GM18517 (cell line): ENCODE data around the gene CYB561A3.

Experiments
- ATAC-seq: cut with Tn5 transposase; IDR thresholded peaks from one replicate; pipeline ENCODE4 v1.9.1; 2021; ENCODE audit warnings: mild to moderate bottlenecking, moderate library complexity; ENCODE audit not compliant: unreplicated experiment

The CYB561A3 gene

DNA sequence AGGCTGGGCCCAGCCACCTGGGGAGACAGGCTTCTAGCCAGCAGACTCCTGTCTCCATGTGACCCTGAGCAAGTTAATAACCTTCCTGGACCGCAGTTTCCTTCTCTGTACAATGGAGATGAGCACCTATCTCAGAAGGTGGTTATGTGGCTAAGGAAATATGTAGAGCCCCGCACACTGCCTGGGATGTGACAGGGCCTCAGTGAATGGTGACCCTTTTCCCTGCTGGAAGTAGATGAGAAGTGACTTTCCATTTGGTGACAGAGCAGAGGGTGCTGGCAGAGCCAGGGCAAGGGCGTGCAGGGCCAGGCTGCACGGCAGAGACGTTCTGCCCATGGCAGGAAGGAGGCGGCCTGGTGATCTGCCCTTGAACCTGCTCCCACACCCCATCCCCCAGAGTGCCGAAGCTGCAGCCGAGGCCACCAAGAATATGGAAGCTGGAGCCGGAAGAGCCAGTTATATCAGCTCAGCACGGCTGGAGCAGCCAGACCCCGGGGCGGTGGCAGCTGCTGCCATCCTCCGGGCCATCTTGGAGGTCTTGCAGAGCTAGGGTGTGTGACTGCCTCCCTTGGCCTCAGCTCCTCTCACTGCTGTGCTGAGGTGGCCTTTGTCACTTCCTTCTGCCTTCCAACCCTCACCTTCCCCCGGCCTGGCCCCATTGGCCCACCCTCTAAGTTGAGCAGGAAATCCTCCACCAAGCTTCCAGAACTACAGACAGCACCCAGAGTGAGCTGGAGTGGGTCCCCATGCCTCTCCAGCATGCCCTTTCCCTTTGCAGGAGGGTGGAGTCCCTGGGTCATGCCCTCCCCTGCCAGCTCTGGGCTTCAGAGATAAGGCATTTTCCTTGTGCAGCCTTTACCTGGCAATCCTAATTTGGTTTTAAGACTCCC, 15.5 kb downstream of the CYB561A3 start:
- ATAC-seq, result no peak

- ATAC-seq, result no peak
Measured at GRCh38 chr11:61345170-61345610, 16.5 kb downstream of the CYB561A3 start.

- no peak for ATAC-seq
Measured at GRCh38 chr11:61343792-61344745, 17.6 kb downstream of the CYB561A3 start.

GRCh38 chr11:61342207-61342803, 19.4 kb downstream of the CYB561A3 start:
- no peak for ATAC-seq

DNA sequence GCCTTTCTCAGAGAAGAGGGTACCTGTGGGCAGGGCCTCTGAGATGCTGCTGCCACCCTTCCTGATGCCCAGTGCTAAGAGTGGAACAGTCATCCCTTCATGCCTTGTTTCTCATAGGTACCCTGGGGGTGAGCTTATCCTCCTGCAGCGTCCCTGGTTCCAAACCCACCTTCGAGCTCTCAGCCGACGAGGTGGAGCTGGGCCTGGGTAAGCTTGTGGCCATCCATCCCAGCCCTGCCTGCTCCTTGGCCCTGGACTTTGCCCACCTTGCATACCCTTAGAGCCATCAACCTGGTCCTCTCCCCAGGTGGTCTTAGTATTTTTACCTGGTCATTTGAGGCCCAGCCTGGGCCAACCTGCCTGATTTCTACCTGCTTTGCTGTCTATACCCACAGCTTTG, 20.0 kb downstream of the CYB561A3 start:
- no peak for ATAC-seq

GRCh38 chr11:61340979-61341378, 20.7 kb downstream of the CYB561A3 start:
- no peak for ATAC-seq

DNA sequence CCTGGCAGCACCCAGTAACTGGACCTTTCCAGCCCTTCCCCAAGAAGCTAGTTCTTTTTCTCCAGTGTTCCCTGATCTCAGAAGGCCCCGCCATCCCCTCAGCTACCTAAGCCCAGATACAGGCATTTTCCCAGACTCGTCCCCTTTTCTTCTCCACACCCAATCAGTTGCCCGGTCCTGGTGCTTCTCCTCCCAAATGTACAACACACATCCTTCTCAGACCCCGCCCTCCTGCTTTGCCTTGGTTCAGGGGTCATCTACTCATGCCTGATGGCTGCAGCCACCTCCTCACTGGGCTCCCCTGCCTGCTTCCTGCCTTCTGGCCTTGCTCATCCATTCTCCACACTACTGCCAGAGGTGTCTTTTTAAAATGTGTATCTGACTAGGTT, 22.2 kb downstream of the CYB561A3 start:
- no peak for ATAC-seq

GRCh38 chr11:61338783-61339489, 22.7 kb downstream of the CYB561A3 start:
- no peak for ATAC-seq

DNA sequence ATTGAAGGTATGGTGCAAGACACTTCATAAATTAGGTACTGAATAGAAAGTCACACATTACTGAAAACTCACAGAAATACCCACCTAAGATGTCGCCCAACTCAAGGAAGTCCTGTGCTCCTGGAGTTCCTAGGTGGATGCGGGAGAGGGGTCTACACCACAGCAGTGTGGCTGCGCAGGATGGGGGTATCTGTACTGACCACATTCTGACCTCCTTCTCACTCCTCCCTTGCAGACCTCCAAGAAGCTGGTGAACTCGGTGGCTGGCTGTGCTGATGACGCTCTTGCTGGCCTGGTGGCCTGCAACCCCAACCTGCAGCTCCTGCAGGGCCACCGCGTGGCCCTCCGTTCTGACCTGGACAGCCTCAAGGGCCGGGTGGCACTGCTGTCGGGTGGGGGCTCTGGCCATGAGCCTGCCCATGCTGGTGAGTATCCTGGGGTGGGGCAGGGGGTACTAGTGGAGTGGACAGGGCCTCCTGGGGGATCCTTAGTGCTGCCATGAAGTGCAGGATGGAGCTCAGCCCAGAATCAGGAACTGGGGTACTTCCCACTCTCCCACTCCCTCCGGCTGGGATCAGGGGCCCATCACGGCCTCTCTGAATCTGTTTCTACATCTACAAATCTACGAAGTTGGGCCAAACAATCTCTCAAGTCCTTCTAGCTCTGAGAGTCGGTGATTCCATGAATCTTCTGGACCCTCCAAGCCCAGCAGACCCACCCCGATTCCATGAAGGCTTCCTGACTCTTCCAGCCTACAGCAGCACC, 23.8 kb downstream of the CYB561A3 start:
- ATAC-seq, result no peak

GRCh38 chr11:61336171-61336935, 25.3 kb downstream of the CYB561A3 start:
- ATAC-seq, result no peak

DNA sequence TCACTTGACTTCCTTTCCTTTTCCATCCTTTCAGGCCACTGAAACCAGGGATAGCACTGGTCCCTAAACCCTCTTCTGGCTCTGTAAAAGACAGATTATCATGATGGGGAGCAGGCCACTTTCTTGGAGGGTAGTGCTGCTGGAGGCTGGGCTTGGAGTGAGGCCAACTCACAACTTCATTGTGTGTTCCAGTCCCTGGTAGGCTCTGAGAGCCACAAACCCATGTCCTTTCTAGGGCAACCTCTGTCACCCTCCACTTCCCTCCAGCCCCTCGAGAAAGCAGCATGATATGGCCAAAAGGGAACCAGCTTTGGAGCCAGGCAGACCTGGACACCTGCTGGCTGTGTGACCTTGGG, 26.3 kb downstream of the CYB561A3 start:
- no peak for ATAC-seq

DNA sequence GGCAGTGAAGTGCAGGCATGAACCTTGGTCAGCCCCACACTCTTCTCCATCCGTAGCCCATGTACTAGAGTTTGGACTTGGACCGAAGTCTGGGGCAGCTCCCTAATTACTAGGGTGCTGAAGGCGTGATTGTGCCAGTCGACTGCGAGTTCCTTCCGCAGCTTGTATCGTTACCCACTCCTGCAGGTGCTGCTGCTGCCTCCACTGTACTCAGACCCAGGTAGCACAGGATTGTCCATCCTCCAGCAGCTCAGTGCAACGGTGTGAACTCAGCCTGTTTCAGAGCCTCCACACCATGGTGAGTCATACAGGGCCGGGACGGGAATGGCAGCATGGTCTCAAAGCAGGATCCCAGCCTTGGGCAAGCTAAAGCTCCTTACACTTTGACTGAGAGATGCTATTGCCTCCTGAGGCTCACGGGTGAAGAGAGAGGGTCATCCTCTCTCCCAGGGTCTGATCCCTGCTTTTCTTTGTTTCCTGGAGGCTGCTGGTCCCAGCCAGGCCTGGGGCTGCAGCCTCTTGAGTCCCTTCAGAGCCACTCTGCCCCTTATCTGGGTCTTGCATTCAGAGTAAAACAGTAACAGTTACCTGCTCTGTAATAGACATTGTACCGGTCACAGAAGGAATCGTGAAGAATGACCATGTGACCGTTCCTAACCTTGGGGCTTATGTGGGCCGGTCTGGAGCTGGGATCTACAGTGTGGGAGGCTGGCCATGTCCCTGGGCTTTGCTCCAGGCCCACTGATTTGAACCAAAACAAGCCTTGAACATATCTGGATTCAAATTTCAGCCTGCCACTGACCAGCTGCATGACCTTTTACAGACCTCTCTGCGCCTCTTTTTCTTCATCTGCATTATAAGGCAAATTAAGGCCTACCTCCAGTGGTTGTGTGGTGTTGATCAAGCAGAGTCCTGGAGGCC, 27.0 kb downstream of the CYB561A3 start:
- ATAC-seq, result no peak

DNA sequence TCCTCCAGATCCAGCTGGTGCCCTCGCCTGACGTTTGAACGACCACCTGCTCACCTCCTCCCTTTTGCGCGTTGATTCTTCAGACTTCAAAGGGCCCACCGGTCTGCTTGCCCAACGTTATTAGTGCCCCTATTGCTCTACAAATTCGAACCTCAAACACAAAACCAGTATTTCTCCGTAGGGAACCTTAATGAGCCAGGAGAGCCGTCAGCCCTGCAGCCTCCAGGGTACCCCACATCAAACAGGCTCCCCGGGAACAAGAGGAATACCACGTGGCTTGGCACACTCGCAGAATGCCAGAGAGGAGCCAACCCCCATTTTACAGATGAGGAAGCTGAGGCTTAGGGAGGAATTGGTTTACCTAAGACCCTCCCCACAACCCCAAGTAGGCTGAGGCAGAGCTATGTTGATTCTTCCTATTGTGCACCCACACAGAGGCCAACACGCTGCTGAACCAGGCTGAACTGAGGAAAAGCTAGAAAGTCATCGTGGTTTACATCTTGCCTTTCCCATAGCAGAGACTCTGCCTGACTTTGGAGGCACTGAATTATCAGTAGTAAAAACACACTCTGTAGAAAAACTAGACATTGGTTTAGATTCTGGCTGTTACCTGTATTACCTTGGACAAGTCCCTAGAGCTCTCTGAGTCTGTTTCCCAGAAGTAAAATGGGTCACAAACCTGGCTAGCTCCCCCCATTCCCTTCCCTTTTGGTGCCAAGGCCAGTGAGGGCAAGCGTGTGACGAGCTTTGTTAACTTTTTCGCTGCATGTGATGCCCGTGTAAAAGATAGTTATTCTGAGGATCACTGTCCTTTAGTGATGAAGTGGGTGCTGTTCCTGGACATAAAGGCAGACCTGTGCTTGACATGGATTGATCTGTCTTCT, 27.9 kb downstream of the CYB561A3 start:
- ATAC-seq, result peak; percentile 7

- peak; percentile 76 for ATAC-seq
Measured at GRCh38 chr11:61332797-61333549, 28.7 kb downstream of the CYB561A3 start, which contains the start of the genes DDB1 and TKFC. TSS of gene DDB1 (minus strand) at chr11:61333105. CDS start at chr11:61332968, 137 bp downstream. TSS of gene TKFC (plus strand) at chr11:61333228. CDS start at chr11:61334729, 1,501 bp downstream.

DNA sequence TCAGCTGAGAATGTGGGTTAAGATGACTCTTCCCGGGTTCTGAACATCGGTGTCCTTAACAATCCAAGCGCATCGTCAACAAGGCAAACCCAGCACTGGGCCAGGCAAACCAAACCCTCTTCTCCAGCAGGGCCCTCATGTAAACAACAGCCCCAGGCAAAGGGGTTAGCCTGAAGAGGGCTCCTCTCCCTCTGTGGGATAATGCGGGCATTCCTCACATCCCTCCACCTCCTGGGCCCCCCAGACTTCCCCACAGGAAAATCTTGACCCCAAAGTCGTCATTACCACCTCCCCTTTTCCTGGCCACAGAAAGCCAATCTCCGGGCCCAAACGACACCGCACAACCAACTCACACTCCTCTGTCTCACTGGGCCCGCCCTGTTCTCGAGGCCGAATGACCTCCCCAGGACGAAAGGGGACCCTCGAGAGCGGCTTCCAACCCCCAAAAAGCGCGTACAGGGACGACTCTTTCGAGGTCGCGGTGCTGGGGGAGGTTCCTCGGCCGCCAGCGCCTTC, 29.3 kb downstream of the CYB561A3 start:
- no peak for ATAC-seq

DNA sequence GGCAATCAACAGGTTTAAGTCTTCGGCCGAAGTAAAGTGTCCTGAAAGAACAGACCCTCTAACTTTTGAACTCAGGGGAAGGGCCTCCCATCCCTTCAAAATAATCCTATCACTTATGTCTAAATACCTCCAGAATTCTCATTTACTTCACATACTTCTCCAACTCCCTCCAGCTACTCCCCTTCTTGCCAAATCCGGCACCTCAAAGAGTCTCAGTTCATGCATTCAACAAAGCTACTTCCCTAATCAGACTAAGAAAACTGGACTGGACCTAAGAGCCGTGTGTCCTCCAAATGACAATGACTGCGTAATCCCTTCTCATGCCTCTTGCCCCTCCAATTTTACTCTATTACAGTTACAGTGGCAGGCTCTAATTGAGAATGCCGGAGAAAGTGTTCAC, 30.0 kb downstream of the CYB561A3 start:
- ATAC-seq, result no peak
